Natural killer cell (primary cell): ENCODE data around the gene WNT2B. TPM values are rescaled to one million over a fixed set of nuclear protein-coding genes. Genes with fewer than 3 reads are reported as not detected.

ENCODE experiments used
- ATAC-seq, 3 donors: fragments of 150-1000 bp in 2 of 3; fragments of 200-7000 bp in 1 of 3; cut with Tn5 transposase; 1 replicate in 1 of 3; 2 replicates in 2 of 3; pipeline ENCODE4 v1.10.0; 2021; ENCODE audit warnings: mild to moderate bottlenecking in 2 of 3, moderate library complexity in 2 of 3
- DNase-seq, 2 donors: peaks; one replicate each; pipeline versions ENCODE4 v3.0.0 to v3.0.0-alpha.2; 2013 to 2021; ENCODE audit warnings: mixed read lengths in 1 of 2
- H3K27ac ChIP-seq: one replicate; pipeline ENCODE4 v1.5.1; 2013; ENCODE audit warnings: mild to moderate bottlenecking, low read length
- H3K27me3 ChIP-seq: one replicate; pipeline ENCODE4 v1.6.1; 2013; ENCODE audit warnings: low read length; ENCODE audit not compliant: control insufficient read depth, insufficient read depth
- H3K36me3 ChIP-seq: one replicate; pipeline ENCODE4 v1.6.1; 2013; ENCODE audit warnings: low read length; ENCODE audit not compliant: control insufficient read depth, insufficient read depth
- H3K4me1 ChIP-seq: one replicate; pipeline ENCODE4 v1.6.1; 2013; ENCODE audit warnings: low read length; ENCODE audit not compliant: control insufficient read depth, insufficient read depth
- H3K4me3 ChIP-seq: one replicate; pipeline ENCODE4 v1.5.1; 2013; ENCODE audit warnings: low read length
- H3K9me3 ChIP-seq: one replicate; pipeline ENCODE4 v1.6.1; 2013; ENCODE audit warnings: low read length; ENCODE audit not compliant: control insufficient read depth, insufficient read depth
- H3K27ac Mint-ChIP-seq, 2 donors: one replicate each; pipeline ENCODE4 v1.8.0; 2022; ENCODE audit warnings: mild to moderate bottlenecking in 2 of 2, mixed read lengths in 2 of 2, moderate library complexity in 1 of 2
- H3K27me3 Mint-ChIP-seq, 2 donors: one replicate each; pipeline ENCODE4 v1.8.0; 2022; ENCODE audit warnings: low read depth in 2 of 2, mixed read lengths in 2 of 2
- H3K36me3 Mint-ChIP-seq: one replicate; pipeline ENCODE4 v1.8.0; 2022; ENCODE audit warnings: mixed read lengths
- H3K4me1 Mint-ChIP-seq, 2 donors: one replicate each; pipeline ENCODE4 v1.8.0; 2022; ENCODE audit warnings: mixed read lengths in 2 of 2
- H3K4me3 Mint-ChIP-seq: one replicate; pipeline ENCODE4 v1.8.0; 2022; ENCODE audit warnings: mild to moderate bottlenecking, moderate library complexity, mixed read lengths
- H3K9me3 Mint-ChIP-seq, 2 donors: one replicate each; pipeline ENCODE4 v1.8.0; 2022; ENCODE audit warnings: mixed read lengths in 2 of 2
- WGBS: methylation state at CpG from one replicate; pipeline ENCODE4 v1.1.7; 2013; ENCODE audit warnings: missing lambda C conversion rate; ENCODE audit not compliant: insufficient coverage; 5-methylcytosine and 5-hydroxymethylcytosine counted together
- intact Hi-C: fragments of 100-400 bp; cut with micrococcal nuclease; formaldehyde crosslinking; loops from one replicate; pipeline ENCODE4 v1.14.2; 2022
- total RNA-seq, 4 donors: library from RNA; stranded (reverse); fragments of 120-200 nt in 1 of 4; gene quantifications; one replicate each; pipeline versions ENCODE4 v1.2.3 to v1.2.4, GENCODE V29; 2013 to 2022
- TF ChIP-seq, protein P1 (sequence below): fragments of 200-600 bp; IDR thresholded peaks from one replicate; pipeline ENCODE4 v1.8.0; 2022; ENCODE audit warnings: antibody characterized with exemption

WNT2B gene
- under 1 TPM; 0.16 to 0.20 (median 0.18) TPM for total RNA-seq
- 0.54 TPM for total RNA-seq (2013)

DNA sequence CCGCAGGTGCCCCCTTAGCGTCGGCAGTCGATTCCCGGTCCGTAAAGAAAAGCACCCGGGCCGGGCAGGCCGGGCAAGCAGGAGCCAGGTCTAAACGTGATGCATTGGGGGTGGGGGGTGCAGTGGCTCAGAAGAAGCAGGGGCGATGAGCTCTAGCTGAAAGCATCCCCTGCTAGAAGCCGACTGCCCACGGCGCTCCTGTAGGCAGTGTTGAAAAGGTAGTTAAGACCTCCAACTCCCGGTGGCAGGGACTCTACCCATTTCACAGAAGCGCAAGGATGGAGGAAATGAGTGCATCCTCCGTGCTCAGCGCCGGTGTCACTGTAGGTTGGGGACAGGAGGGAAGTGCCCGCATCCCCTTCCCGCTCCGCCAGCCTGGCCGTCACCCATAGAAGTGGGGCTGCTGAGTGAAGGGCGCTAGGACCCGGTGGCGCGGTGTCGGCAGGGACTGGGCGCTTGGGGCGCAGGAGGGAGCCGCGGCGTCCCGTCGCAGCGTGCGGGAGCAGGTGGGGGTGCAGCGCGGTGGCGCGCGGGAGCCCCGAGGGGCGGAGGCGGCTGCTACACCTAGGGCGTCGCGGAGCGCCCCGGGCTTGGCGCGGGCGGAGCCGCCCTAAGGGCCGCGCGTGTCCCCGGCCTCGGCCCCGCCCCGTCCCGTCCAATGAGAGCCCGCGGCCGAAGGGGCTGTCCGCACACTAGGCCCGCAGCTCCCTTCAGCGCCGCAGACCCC lies at the start of gene WNT2B:
WNT2B (plus strand) TSS at position 688 of the 727 bp plus-strand sequence. CDS start 298 bp downstream, outside the sequence.
- peak within 1 kb of the TSS; percentile 45 for H3K4me3 ChIP-seq
- intact Hi-C loops = loop anchor here (10.0 kb wide), 1 partner anchor 296 kb away; no protein-coding TSS in a partner anchor
- under 1% methylated on average over 69 of the region's 69 CpGs for WGBS

DNA sequence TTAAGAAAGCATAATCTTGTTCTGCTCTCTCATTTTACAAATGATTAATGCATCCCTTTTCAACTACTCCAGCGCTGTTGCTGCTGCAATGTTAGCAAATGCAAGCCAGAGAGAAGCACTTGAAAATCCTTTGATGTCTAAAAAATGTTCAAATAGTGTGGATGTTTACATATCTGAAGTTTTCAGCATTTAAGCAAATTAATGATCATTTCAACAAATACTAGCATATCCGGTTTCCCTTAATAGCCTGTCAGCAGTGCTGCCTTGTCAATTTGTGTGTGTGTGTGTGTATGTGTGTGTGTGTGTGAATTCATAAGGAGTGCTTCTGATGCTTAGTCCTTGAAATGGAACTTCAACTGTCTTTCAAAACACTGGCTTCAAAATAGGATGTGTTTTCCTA lies 48.1 kb upstream of the WNT2B start:
- Histone ChIP-seq H3K36me3 (no peaks in the 10 kb centered on the region), H3K27me3 (no peaks in the 10 kb centered on the region), H3K4me3 (no peak overlapping the region), H3K4me1 (peaks cover 2% of the 10 kb centered on the region), H3K27ac (no peak overlapping the region), H3K9me3 (no peaks in the 10 kb centered on the region)
- no CpG with 5 or more reads among the region's 2 CpGs for WGBS
- intact Hi-C loops = no loop called here
- no peak for DNase-seq
- Mint-ChIP-seq H3K4me3 (no peak overlapping the region), H3K27ac (no peak overlapping the region), H3K4me1 (peaks cover 0 to 3% of the 10 kb centered on the region in 2 donors), H3K36me3 (no peaks in the 10 kb centered on the region), H3K27me3 (peaks cover 27 to 35% of the 10 kb centered on the region in 2 donors), H3K9me3 (no peaks in the 10 kb centered on the region)
- ATAC-seq = no peak
- TF ChIP-seq, protein P1, sequence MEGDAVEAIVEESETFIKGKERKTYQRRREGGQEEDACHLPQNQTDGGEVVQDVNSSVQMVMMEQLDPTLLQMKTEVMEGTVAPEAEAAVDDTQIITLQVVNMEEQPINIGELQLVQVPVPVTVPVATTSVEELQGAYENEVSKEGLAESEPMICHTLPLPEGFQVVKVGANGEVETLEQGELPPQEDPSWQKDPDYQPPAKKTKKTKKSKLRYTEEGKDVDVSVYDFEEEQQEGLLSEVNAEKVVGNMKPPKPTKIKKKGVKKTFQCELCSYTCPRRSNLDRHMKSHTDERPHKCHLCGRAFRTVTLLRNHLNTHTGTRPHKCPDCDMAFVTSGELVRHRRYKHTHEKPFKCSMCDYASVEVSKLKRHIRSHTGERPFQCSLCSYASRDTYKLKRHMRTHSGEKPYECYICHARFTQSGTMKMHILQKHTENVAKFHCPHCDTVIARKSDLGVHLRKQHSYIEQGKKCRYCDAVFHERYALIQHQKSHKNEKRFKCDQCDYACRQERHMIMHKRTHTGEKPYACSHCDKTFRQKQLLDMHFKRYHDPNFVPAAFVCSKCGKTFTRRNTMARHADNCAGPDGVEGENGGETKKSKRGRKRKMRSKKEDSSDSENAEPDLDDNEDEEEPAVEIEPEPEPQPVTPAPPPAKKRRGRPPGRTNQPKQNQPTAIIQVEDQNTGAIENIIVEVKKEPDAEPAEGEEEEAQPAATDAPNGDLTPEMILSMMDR = no peak

More for the DNA sequence above, at the start of gene WNT2B:
- H3K36me3 ChIP-seq = no peaks in the 10 kb centered on the region
- no peaks in the 10 kb centered on the region for H3K9me3 ChIP-seq
- H3K27me3 Mint-ChIP-seq = peaks cover 31 to 44% of the 10 kb centered on the region in 2 donors
- no peaks in the 10 kb centered on the region for H3K9me3 Mint-ChIP-seq
- H3K36me3 Mint-ChIP-seq = no peaks in the 10 kb centered on the region
- H3K27ac ChIP-seq = no peak within 1 kb of the TSS
- TF ChIP-seq, protein P1 = no peak
- H3K4me1 Mint-ChIP-seq = peaks cover 0 to 8% of the 10 kb centered on the region in 2 donors
- peak within 1 kb of the TSS; percentile 89 for H3K4me3 Mint-ChIP-seq
- H3K27ac Mint-ChIP-seq = peak within 1 kb of the TSS in 1 of 2 donors; percentile 29
- peaks cover 15% of the 10 kb centered on the region for H3K27me3 ChIP-seq
- peak; percentile 69 to 78 (median 74) for ATAC-seq
- DNase-seq = peak; percentile 33 to 74
- peaks cover 16% of the 10 kb centered on the region for H3K4me1 ChIP-seq

DNA sequence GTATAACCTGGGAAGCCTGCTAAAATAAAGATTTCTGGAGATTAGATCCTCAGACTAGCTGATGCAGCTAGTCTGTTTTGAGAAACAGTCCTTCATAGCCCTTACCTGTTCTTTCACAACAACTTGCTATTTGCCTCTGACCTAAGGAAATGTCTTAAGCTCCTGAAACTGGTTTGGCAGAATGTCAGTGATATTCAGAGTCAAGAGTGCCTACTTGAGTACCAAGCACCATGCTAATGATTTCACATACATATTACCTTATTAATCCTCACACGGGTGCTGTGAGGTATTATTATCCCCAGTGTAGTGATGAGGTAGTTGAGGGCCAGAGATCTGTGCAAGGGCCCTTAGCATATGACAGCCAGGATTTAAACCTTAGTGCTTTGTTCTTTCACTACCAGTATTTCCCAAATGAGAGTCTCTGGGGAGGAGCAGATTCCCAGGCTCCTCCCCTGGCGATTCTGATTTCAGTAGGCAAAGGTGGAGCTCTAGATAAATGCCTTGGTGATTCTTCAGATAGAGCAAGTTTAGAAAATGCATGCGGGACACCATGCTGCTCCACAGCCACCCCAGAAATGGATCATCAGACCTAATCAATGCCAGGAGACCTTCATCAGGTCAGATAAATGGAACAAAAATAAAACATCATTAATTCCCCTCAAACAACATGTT lies 47.4 kb upstream of the WNT2B start:
- no peak overlapping the region for H3K27ac ChIP-seq
- WGBS = 83% methylated on average over 2 of the region's 3 CpGs
- peaks cover 9% of the 10 kb centered on the region for H3K4me1 ChIP-seq
- H3K4me1 Mint-ChIP-seq = peaks cover 4 to 11% of the 10 kb centered on the region in 2 donors
- no peaks in the 10 kb centered on the region for H3K9me3 ChIP-seq
- TF ChIP-seq, protein P1 = no peak
- no peaks in the 10 kb centered on the region for H3K9me3 Mint-ChIP-seq
- intact Hi-C loops = no loop called here
- no peak for DNase-seq
- no peak for ATAC-seq
- H3K4me3 Mint-ChIP-seq = no peak overlapping the region
- no peaks in the 10 kb centered on the region for H3K36me3 Mint-ChIP-seq
- H3K36me3 ChIP-seq = no peaks in the 10 kb centered on the region
- no peak overlapping the region for H3K27ac Mint-ChIP-seq
- peaks cover 33 to 34% of the 10 kb centered on the region in 2 donors for H3K27me3 Mint-ChIP-seq
- no peaks in the 10 kb centered on the region for H3K27me3 ChIP-seq
- no peak overlapping the region for H3K4me3 ChIP-seq
